ENCODE measurements around the gene IGFBP4.

IGFBP4 gene

DNA sequence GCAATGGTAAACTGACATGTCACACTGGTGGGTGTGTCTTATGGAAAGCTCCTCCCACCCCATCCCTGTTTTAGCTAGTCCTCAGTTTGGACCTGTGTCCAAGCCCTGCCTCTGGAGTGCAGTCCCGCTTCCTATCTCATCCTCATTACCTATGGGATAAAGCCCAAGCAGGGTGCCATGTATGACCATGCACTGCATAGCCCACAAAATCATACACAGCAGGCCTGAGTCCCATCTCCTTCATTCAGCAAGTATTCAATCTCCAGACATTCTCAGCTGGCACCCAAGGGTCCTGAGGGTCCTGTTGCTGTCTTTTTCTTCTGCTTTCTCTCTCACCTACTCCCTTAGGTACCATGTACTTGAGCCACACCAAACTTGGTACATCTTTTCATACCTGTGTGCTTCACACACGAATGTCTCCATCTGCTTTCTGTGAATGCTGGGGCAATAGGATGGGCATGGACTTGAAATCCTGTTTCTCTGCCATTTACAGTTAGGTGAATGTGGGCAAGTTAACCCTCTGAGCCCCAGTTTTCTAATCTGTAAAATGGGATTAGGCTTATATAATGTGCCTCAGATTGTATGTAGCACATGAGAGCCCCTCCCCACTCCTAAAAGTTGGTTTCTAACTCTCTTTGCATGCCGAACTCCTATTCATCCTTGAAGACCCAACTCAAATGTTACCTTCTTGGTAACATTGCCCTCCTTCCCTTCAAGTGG, 29.6 kb downstream of the IGFBP4 start:
- no peak for DNase-seq

- DNase-seq: no peak
Observed at GRCh38 chr17:40473573-40474365, 30.5 kb downstream of the IGFBP4 start.

DNA sequence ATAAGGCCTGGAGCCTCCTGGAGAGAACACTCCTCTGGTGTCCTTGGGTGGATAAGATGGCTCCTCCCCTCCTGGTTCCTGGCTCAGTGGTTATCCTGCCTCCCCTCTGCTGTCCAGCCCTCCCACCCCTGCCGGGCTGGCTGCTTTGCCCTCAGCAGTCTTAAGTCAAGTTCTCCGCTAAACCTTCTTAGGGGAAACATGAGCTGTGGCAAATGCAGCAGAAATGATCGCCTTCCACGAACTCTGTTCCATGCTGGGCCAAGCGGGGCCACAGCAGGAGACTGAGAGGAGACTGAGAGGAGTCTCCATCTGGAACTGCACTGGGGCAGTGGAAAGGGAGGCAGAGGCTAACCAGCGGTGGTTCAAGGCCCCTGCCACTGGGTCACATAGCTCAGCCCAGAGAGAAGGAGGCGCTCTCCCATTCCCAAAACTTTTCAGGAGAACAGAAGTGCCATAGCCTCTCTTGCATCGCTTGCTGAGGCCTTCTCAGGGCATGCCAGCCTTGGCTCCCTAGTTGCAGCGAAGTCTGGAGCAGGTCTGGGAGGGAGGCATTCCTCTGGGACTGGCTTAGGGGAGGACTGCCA, 31.3 kb downstream of the IGFBP4 start:
- DNase-seq: no peak

- DNase-seq: no peak
Observed at GRCh38 chr17:40475234-40475908, 32.1 kb downstream of the IGFBP4 start.

DNA sequence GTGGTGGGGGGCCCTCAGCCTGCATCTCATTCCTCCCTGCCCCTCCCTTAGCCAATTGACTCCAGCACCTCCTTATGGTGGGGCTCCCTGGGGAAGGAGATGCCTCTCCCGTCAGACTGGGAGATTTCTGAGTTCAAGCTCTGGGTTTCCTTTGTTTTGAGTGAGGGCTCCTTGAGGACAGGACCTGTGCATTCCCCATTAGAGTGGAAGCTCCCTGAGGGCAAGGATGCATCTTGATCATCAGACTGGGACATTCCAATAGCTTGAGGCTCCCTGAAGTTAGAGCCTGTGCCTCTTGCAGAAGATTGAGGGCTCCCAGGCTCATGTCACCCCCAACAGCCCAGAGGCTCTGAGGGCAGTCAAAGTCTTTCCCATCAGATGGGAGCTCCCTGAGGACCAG, 34.5 kb downstream of the IGFBP4 start:
- DNase-seq: no peak

DNA sequence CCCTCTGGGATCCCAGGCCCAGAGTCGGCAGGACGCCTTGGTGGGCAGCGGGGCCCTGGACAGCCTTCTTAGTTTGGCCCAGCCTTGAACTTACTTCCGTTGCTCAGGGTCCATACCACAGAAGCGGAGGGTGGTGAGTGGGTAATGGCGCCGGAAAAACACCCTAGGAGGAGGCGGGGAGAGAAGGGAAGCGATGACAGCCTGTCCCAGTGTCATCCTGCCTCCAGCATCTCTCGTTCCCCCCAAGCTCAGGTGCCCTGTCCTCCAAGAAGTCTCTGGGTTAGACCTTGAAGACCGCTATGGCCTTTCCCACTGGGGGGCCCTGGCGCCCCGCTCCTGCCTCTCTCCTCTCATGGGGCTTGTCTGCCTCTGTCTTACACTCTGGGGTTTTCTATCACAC, 35.2 kb downstream of the IGFBP4 start:
- no peak for DNase-seq

DNA sequence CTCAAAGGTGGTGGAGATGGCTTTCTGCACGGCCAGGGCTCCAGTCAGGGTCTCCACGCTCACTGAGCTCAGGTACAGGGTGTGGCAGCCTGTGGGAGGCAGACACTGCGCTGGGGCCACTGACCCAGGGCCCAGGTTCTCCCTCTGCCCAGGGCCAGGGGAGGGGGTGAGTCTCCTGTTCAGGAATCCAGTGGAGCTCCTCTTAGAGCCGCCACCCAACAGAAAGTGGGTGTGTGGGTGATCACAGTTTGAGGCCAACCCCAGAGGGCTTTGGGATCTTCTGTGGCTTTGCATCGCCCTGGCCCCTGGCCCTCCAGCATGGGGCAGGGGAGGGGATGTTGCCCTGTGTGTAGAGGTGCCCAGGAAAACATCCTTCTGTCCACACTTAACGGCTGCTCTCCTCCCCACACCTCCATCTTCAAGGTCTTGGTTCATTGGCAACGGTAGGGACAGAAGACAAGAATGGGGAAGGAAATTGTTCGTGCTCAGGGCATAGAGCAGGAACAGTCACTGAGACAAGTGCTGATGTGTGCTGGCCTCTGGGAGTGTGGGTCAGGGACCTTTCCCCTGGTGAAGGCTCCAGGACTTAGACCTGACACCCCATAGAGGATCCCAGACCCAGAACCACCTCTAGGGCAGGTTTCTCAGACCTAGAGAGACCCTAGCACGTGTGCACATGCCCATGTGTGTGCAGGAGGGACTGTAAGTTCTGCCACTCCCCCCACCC, 36.7 kb downstream of the IGFBP4 start:
- DNase-seq: no peak

DNA sequence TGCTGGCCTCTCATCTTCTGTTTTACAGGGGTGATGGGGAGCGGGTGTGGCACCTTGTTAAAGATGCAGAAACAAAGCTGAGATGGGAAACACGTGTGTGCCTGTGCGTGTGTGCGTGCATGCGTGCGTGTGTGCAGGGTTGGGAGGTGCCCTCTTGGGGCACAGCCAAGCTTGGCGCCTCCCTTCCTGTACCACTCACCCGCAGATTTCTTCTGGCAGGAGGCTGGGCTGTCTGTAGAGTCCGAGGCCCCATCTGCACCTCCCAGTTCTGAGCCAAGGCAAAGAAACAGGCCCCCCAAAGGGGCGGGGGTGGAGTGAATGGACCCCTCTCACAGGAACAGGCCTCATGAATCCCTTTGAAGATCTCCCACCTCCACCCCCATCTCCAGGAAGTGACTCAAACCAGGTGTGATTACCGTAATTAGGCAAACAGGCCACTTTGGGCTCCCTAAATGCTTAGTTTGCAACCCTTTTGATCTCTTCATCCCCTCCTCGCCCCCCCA, 37.3 kb downstream of the IGFBP4 start:
- peak; percentile 72 for DNase-seq

DNA sequence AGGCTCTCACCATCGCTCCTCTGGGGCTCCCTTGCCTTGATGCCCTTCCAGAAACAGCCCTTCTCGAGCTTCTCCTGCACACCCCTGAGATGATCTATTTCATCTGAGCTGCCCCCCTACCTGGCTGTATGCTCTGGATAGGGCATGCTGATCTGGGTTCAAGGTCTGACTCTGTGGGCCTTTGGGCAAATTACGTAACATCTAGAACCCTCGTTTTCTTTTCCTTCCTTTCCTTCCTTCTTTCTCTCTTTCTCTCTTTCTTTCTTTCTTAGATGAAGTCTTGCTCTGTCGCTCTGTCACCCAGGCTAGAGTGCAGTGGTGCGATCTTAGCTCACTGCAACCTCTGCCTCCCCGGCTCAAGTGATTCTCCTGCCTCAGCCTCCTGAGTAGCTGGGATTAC, 37.9 kb downstream of the IGFBP4 start:
- DNase-seq: no peak

- DNase-seq: peak; percentile 49
Observed at GRCh38 chr17:40482722-40483121, 39.5 kb downstream of the IGFBP4 start.

- no peak for DNase-seq
Observed at GRCh38 chr17:40483679-40484078, 40.4 kb downstream of the IGFBP4 start.

DNA sequence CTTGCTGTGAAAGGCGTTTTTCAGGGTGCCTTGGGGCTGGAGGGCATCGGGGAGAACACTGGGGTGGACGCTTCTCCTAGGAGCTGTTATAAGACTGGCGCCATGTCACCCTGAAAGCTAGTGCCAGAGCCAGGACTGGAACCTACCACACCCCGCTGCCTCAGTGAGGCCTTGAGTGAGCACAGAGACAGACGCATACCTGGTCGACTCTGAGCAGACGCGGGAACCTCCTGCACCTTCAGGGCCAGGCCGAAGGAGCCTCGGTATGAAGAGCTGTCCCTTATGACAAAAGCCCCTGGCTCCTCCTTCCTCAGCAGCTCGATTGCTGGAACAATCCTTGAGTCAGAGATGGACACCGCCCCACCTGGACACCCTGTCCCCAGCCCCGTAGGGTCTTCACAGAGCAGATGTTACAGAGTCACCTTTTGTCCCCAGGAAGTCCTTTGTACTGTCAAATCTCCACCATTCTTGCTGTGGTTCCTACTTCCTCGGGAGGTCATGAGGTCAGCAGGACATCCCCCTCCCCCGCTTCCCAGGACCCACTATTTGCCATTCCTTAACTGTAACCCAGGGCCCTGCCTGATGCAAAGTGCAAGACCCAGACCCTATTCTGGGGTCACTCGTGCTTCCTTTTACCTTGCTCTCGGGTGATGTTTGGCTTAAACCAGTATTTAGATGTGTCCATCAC, 41.2 kb downstream of the IGFBP4 start:
- DNase-seq: no peak

- DNase-seq: no peak
Observed at GRCh38 chr17:40484973-40485530, 41.8 kb downstream of the IGFBP4 start.

DNA sequence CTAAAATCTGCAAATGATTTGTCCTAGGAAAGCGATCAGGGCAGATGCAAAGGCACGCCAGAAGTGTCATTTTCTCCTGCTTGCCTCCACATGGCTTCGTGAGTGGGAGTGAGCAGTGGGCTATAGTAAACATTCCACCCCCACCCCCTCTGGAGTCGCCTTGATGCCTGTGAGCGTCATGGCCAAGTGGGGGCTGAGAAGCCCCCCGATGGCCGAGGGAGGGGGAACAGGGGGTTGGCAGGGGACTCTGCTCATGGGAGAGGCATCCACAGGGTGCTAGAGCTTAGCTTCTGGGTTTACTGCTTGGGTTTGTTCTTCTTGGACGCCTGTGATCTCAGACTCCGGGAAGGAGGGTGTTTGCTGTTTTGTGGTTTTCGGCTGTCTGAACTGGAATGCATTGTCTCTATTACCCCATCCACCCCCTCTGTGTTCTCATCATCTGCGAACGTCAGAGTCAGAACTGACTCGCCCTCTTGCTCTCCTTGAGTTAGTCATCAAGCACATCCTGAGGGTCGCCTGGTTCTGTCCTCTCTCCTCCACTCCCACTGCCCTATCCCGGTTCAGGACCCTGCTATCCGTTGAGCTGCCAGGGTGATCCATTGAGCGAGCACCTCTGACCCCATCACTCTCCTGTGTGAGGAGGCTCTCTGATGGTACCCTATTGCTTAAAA, 42.7 kb downstream of the IGFBP4 start:
- peak; percentile 18 for DNase-seq

- DNase-seq: no peak
Observed at GRCh38 chr17:40486522-40487370, 43.5 kb downstream of the IGFBP4 start.

DNA sequence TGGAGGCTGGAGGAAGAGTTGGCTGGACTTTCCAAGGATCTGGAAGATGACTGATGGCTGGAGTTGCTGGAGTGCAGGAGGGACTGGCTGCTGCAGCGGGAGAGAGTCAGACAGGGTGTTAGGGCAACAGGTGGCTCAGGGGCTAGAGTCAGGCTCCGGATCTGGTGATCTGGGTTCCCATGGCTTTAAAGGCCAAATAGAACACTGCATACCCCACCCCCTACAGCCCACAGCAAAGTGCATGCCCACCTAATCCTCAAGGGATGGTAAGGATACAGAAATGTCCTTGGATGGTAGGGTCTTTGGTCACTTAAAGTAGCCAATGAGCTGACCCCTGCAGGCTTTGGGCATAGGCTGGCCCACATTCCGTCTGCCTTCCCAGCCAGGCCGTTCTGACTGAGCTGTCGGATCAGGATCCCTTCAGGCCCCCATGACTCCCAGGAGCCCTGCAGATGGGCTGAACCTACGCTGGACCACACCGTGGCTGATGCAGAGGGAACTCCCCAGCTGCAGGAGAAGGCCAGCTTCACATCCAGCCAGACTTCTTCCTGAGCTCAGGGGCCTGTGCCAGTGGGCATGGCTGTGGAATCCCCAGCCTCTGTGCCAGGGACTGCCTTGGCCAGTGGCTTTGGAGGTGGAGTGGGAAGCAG, 44.2 kb downstream of the IGFBP4 start:
- DNase-seq: no peak

DNA sequence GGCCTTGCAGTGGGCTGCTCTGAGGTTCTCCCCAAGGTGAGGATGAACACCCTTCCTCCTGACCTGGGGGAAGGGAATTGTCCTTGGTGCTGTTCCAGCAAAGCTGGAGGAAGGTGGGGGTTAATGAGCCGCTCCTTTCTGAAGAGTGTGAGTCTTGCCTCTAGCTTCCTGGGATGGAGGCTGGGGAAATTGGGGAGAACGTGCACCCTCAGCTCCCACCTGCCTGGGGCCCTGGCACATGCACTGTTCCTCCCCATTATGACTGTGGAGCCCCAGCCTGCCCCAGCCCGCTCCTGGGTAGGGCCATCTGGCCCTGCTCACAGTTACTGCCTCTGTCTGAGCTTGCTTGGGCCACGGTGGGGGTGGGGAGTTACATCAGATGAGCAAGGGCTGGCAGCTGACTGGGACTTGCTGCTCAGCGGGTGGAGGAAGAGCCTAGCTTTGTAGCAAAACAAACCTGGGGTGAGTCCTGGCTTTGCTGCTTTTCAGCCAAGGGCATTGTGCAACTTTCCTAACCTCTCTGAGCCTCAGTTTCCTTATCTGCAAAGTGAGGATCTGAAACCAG, 47.1 kb downstream of the IGFBP4 start:
- DNase-seq: peak; percentile 64

- DNase-seq: no peak
Observed at GRCh38 chr17:40490982-40491381, 47.7 kb downstream of the IGFBP4 start.

GRCh38 chr17:40491486-40491885, 48.2 kb downstream of the IGFBP4 start:
- no peak for DNase-seq
